RPMI8226 (cell line): Measurements from ENCODE around the gene TRAT1.

Experiments
- DNase-seq: peaks from one replicate; pipeline ENCODE4 v3.0.0-alpha.2; 2015

Gene TRAT1

GRCh38 chr3:108862865-108863798, 40.5 kb downstream of the TRAT1 start:
- DNase-seq: no peak

- DNase-seq: no peak
Observed at GRCh38 chr3:108863799-108864135, 41.2 kb downstream of the TRAT1 start.

- no peak for DNase-seq
Observed at GRCh38 chr3:108877901-108878300, 55.3 kb downstream of the TRAT1 start.

DNA sequence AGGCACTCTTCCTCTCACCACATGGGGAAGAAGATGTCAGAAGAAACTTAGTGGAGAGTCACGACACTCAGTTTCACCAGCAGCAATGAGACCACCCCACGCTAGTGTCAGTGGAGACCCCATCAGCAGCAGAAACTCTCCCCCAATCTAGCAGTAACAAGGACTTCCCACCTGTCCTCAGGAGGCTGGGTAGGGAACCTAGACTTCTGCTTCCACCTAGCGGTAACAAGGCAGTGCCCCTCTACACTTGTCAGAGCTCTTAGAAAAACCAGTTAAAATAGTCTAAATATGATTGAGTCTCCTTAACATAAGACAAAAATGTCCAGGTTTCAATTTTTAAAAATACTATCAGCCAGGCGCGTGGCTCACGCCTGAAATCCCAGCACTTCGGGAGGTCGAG, 57.3 kb downstream of the TRAT1 start:
- DNase-seq: peak; percentile 35

- DNase-seq: no peak
Observed at GRCh38 chr3:108882762-108883161, 60.2 kb downstream of the TRAT1 start.

GRCh38 chr3:108883373-108883772, 60.8 kb downstream of the TRAT1 start:
- DNase-seq: no peak

DNA sequence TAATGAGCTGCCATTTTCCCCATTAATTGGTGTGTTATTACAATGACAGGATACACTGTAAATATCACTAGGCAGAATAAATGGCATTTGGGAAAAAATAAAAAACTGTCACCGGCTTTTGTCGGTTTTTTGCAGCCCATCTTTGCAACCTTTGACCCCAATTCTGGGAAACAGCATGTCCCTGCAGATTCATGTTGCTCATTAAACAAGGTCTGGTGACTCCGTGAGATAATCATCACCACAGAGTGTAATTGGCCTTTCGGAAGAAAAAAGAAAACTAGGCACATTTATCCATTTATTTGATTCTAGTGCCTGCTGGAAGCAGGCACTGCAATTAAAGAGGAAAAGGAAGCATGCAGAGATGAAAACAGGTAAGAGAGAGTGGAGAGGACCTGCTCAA, 64.5 kb downstream of the TRAT1 start:
- DNase-seq: no peak

DNA sequence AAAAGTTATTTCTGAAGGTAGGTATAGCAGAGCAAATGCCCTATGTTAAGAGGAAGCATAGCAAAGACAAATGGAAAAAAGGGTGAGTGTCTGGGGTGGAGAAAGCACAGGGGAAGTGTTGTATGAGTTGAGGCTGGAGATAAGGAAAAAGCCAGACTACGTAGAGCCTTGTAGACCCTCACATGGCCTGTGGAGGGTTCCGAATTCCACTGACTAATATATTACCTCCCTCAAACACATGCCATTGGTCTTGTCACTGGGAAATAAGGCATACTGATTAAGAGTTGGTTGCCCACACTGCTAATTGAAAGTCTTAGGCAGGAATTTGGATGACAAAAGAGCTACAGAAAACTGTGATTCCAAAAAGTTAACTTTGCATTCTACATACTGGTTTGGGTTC, 65.2 kb downstream of the TRAT1 start:
- DNase-seq: no peak

DNA sequence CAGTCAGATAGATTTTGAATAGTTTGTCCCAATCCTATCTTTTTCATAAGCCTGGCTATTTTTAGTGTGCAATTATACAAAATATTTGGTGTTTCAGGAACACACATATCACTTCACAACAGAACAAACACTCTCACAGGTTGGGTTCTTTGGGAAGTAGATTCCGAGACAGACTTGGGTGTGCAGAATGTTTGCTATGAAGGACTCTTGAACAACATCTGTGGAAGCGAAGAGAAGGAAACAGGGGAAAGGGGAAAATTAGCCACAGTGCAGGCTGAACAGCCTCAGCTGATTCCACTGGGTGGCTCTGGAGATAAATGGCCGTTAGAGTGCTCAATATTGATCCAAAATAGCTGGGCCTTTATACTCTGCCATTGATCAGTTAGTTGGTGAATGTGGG, 69.2 kb downstream of the TRAT1 start:
- no peak for DNase-seq

- DNase-seq: no peak
Observed at GRCh38 chr3:108894981-108895380, 72.4 kb downstream of the TRAT1 start.

DNA sequence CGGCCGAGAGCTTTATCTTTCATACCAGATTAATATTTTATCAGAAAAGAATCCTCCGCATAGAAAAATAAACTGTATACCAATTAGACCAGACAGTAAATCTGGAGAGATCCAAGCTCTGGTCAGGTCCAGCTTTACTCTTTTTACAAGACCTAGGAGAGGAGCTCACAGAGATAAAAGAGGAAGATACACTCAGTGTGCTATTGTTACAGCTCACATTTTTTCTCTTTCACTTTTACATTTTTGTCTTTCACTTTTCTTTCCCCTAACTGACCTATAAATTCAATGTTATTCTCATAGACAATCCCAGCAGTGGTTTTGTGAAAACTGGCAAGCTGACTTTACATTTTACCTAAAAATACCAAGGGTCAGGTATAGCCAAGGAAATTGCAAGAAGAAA, 75.3 kb downstream of the TRAT1 start:
- no peak for DNase-seq

DNA sequence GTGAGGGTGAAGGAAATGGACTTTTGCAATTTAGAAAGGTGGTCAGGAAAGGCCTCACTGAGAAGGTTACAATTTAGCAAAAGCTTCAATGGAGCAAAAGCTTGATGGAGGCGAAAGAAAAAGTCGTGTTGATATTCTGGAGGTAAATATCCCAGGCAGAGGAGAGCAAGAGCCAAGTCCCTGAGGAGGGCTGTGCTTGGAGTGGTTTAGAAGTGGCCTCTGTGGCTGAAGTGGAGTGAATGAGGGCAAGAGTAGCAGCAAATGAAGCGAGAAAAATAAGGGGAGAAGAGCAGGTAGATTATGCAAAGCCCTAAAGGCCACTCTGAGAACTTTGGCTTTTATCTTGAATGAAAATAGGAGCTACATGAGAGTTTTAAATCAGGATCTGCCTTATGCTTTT, 76.9 kb downstream of the TRAT1 start:
- DNase-seq: no peak
